ENCODE data around the gene AHNAK2. TPM values are rescaled to one million over a fixed set of nuclear protein-coding genes. Genes with fewer than 3 reads are reported as not detected.

The AHNAK2 gene
- total RNA-seq, 1 donor from 2014 or later = 0.07 TPM

DNA sequence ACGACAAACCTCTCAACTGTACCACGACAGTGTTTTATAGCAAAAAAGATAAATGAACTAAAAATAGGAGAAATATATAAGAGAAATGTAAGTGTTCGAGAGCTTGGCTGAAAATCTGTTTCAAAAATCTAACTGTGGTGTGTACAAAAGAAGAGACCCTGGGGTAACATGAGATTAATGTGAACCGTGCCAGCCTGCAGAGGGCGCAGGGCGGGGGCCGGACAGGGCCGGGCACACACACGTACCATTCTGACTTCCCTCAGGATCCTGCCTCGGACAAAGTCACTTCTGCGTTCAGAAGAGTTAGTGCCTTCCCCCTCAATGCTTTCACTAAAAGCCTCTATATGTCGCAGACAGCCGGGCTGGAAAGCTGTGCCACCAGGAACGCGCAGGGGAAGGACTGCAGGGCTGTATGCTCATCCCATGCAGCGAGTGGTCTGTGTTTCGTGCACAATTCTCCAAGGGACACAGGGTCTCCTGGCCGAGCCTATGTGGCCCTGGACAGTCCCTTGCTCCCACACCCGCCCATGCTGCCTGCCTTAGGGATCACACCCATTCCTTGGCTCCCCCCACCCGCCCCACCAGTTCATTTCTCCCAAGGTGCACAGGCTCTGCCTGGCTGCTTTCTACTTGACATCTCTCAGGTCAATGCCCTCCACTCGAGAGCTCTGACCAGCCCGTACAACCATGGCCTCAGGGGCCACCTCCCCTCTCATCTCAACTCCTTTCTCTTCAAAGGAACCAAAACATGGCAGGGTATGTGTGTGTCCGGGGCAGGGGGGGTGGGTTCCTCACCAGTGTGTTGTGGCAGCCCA lies 34.2 kb upstream of the AHNAK2 start:
- intact Hi-C loops (cut with micrococcal nuclease) = no loop called here

DNA sequence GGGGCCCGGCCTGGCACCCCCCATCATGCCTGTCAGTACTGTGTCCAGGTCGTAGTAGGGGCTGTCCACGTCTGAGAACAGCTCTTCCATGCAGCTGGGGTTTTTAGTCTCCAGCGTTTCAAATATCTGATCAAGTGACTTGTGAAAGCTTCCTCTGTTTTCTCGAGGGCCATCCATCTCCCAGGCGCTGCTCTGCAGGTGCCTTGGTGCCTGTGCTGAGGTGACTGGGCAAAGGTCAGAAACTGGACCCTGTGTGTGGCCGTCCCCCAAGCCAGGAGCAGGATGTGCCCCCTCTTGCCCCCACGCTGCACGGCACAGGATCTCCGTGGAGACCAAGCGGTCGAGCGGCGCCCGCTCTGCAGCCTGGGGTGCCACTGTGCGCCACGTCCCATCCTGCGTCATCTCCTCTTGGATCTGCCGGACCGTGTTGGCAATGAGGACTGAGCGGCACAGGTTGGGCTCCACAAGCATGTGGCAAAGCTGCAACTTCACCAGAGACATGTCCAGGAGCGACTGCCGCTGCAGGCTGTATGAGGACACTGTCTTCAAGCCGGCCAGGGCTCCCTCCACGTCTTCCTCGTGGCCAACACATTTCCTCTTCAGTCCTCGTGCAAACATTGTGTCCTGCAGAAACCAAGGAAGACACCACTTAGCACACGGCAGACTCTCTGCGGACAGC lies 33.3 kb upstream of the AHNAK2 start:
- intact Hi-C loops (cut with micrococcal nuclease) = no loop called here

DNA sequence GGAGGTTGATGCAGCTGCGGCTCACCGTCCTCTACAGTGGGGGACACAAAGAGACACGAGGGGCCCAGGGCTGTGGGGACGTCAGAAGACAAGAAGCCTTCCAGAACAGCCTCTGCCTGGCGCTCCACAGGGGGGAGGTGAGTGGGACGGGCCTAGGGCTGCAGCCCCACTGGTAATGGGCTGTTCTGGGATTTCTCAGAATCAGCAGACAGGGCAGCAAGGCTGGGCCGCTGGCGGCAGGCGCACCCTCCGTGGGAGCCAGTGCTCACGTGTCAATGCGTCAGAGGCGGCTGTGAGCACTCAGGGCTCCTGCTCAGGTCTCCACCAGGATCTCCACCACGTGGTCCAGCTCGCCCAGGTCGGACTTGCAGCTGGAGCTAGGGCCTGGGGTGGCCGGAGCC lies 32.7 kb upstream of the AHNAK2 start:
- intact Hi-C loops (cut with micrococcal nuclease) = no loop called here

GRCh38 chr14:105010106-105010505 lies 31.9 kb upstream of the AHNAK2 start:
- intact Hi-C loops (cut with micrococcal nuclease) = no loop called here

DNA sequence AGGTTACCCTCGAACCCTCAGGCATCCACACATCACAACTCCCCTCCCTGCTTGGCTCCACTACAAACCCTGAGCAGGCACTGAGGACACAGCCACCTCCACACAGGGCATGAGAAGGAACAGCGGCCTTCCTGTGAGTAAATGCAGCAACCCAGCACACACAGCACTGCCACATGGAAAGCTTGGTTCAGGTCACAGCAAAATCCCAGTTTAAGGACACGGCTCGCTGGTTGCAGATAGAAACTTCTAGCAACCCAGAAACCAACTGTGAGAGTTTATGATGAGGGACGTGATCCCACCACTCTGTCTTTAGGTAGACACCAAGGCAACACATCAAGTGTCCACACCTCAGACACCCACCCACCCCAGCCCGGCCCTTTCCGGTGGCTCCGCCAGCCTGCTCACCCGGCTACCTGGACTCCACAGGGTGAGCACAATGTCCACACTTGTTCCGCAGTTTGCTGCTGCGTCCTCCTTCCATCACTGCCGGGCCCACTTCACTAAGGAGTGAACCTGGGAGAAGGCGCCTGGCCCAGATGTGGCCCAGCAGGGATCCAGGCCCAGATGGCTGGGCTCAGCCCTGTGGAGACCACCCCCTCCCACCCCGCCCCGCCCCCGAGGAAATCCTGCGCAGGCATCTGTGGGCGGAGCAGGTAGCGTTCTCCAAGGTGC lies 29.6 kb upstream of the AHNAK2 start:
- intact Hi-C loops (cut with micrococcal nuclease) = no loop called here

GRCh38 chr14:105006831-105007592 lies 28.8 kb upstream of the AHNAK2 start:
- intact Hi-C loops (cut with micrococcal nuclease) = no loop called here

GRCh38 chr14:105005929-105006830 lies 28.0 kb upstream of the AHNAK2 start:
- intact Hi-C loops (cut with micrococcal nuclease) = no loop called here

DNA sequence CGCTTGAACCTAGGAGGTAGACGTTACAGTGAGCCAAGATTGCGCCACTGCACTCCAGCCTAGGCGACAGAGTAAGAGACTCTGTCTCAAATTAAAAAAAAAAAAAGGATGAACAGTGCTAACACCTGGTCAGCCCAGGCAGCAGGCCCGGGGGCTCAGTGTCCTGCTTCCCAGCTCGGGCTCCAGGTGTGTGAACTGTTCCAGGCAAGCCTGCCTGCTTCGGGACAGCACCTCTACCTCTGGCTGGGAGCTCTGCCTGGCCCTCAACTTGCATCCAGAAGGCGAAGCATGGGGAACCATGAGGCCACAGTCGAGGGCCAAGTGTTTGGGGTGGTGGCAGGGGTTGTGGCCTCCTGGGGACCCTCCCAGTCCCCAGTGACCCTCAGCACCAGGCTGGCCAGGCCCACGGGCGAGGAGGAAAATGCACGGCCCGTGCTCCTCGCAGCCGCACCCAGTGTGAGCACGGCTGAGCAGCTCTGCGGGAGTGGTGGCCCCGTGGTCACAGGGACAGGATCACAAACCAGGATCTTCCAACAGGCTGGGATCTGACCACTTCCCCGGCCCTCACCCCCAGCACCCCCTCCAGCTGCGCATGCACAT lies 27.3 kb upstream of the AHNAK2 start:
- intact Hi-C loops (cut with micrococcal nuclease) = no loop called here

- intact Hi-C loops (cut with micrococcal nuclease) = no loop called here
Observed at GRCh38 chr14:104999361-104999760, 21.2 kb upstream of the AHNAK2 start.

DNA sequence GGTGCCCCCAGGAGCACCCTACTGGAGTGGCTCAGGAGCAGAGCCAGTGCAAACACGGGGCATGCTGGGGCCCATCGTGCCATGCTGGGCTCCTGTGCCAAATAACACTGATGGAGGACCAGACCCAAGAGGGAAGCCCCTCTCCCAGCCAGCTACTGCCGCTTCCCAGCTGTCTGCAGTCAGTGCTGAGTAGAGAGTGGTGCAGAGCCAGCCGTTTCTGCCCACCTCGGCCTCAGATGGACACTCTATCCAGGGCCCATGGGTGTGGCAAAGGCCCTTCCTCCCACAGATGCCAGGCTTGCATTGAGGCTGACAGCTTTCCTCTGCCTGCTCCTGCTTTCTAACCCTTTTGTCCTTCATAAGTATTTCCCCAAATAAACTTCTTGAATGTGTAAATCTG lies 20.6 kb upstream of the AHNAK2 start:
- intact Hi-C loops (cut with micrococcal nuclease) = no loop called here

DNA sequence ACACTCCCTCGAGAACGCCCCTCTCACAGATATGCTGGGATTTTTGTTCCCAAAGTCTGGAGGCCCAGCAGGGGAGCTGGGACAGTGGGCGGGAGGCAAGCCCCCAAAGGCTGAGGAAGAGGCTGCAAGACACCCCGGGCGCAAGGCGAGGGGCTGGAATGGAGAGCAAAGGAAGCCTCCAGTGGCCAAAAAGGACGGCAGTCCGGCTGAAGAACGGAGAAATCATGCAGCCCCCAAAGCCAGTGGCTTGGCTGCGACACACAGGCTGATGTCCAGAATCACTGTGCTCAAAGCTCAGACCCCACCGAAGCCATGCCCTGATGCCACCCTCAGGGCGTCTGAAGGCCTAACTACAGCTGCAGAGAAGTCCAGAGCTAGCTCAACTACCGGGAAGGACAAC lies 18.3 kb upstream of the AHNAK2 start:
- intact Hi-C loops (cut with micrococcal nuclease) = no loop called here

DNA sequence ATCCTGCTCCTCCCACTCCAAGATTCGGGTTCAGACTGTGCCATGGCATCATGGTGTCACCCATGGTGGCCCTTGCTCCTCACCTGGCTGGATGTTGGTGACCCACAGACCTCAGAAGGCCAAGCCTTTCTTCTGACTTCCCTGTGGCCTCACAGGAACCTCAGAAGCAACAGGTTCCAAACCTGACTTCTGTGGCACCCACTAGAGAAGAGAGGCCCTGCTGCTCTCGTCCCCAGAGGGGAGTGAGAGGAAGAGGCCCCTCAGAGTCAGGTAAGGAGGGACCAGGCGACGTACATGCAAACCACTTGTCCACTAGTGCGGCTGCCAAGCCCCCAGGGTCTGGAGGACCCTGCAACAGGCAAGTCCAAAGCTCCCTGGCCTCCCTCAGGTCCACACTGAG lies 17.9 kb upstream of the AHNAK2 start:
- intact Hi-C loops (cut with micrococcal nuclease) = no loop called here

- intact Hi-C loops (cut with micrococcal nuclease) = no loop called here
Observed at GRCh38 chr14:104994978-104995377, 16.8 kb upstream of the AHNAK2 start.

- intact Hi-C loops (cut with micrococcal nuclease) = no loop called here
Observed at GRCh38 chr14:104993808-104994591, 15.8 kb upstream of the AHNAK2 start.

- intact Hi-C loops (cut with micrococcal nuclease) = no loop called here
Observed at GRCh38 chr14:104993306-104993705, 15.1 kb upstream of the AHNAK2 start.

DNA sequence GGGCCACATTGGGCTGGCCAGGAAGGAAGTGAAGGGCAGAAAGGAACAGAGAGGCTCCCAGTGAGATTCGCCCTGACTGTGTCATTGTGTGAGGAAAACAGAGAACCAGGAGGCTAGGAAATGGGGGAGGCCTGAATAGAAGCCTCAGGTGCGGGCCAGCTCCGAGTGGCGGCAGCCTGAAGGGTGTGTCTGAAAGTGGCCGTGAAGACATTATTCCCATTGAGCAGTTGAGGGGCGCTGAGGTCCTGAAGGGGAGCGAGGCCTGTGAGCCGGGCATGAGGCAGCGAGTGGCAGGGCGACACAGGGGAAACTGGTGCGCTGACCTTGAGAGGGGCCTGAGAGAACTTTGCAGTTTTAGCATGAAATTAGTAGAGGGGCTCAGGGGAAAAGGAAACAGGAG lies 14.3 kb upstream of the AHNAK2 start:
- intact Hi-C loops (cut with micrococcal nuclease) = no loop called here

DNA sequence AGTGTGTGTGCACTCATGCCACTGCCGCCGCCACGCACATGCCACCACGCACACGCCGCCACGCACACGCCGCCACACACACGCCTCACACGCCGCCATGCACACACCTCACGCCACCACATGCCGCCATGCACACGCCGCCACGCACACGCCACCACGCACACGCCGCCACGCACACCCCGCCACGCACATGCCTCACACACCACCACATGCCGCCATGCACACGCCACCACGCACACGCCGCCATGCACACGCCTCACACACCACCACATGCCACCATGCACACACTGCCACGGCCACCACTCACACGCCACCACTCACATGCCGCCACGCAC lies 13.7 kb upstream of the AHNAK2 start:
- intact Hi-C loops (cut with micrococcal nuclease) = loop anchor here (2.0 kb wide), 1 partner anchor 67 kb away; the partner anchor contains the start of gene PLD4

DNA sequence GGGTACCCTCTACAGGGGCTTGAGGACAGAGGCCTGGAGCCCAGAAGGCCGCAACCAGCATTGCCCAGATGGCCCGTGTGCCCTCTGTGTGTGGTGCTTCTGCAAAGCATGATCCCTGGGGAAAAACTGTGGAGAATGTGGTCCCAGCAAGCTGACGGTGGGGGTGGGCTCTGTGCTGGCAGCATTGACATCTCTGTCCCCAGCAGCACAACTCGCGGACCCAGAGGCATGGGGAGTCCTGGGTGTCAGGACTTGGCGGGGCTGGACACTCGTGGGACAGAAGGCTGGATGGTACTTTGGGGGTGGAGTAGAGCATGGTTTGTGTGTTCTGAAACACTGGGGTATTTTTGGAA lies 11.8 kb upstream of the AHNAK2 start:
- intact Hi-C loops (cut with micrococcal nuclease) = loop anchor here (2.0 kb wide), 1 partner anchor 65 kb away; the partner anchor contains the start of gene PLD4

DNA sequence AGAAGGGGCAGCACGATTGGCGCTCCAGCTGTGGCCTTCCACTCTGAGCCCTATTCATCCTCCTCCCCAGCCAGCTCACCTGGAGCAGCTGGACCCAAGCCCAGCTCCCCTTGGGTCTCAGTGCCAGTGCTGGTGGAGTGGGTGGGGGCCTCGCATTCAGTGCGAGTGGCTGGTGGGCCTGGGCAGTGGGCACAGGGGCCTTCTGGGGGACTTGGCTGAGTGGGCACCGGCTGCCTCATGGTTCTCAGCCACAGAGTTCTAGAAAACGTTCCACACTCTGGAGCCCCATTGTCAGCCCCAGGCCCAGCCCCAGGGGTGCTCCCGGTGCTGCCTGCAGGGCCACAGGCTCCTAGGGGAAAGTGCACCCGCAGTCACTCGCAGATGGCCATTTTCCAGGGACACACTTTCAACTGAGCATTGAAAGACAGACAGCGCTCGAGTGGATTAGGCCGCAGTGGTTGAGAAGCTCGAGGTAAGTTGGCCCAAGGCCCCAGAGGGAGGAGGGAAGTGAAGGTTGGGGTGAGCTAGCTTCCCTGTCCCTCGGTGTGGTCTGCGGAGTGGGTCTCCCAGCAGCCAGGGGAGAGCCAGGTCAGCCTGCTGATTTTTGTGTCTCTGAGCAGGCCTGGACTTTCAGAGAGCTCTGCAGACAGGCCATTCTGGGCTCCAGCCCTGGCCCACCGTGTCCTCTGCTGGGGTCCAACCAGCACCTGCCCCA lies 11.2 kb upstream of the AHNAK2 start:
- intact Hi-C loops (cut with micrococcal nuclease) = no loop called here

Data from T-helper 1 cell treated with Interleukin-12 subunit alpha and Interleukin-12 subunit beta and Interleukin-4 antibody, amounts not matched to agents 30 ng/mL and 1 ng/mL, for 36 hours (primary cell).